ENCODE measurements around the gene C5AR1. TPM values are rescaled to one million over a fixed set of nuclear protein-coding genes. Genes with fewer than 3 reads are reported as not detected.

C5AR1 gene
- total RNA-seq, 2 experiments from 2014 or later, result 4.0 to 4.6 TPM

GRCh38 chr19:47306303-47306702, 3.4 kb upstream of the C5AR1 start:
- ATAC-seq (ENCODE audit: low read depth) (no peak), DNase-seq (no peak)
- Mint-ChIP-seq H3K9me3 (no peaks in the 10 kb centered on the region), H3K27me3 (peaks cover 36% of the 10 kb centered on the region), H3K27ac (no peak overlapping the region), H3K4me1 (peaks cover 6% of the 10 kb centered on the region), H3K36me3 (no peaks in the 10 kb centered on the region), H3K4me3 (no peak overlapping the region)
- POLR2A ChIA-PET, result interaction anchor here (0.7 kb wide), 1 partner anchor 294 kb away, joined by 4 read pairs; no protein-coding TSS in a partner anchor

- Mint-ChIP-seq H3K4me3 (no peak overlapping the region), H3K36me3 (no peaks in the 10 kb centered on the region), H3K27me3 (peaks cover 34% of the 10 kb centered on the region), H3K27ac (no peak overlapping the region), H3K4me1 (peaks cover 6% of the 10 kb centered on the region), H3K9me3 (no peaks in the 10 kb centered on the region)
- POLR2A ChIA-PET, result interaction anchor here (0.7 kb wide), 1 partner anchor 252 kb away, joined by 3 read pairs; no protein-coding TSS in a partner anchor
- no peak for ATAC-seq (ENCODE audit: low read depth)
- DNase-seq, result no peak
These were observed 623 bp upstream of the C5AR1 start for GRCh38 chr19:47309038-47309437.

GRCh38 chr19:47310323-47310722, 662 bp downstream of the C5AR1 start:
- H3K27ac Mint-ChIP-seq, result no peak overlapping the region
- H3K9me3 Mint-ChIP-seq, result no peaks in the 10 kb centered on the region
- H3K36me3 Mint-ChIP-seq, result no peaks in the 10 kb centered on the region
- H3K4me1 Mint-ChIP-seq, result peaks cover 2% of the 10 kb centered on the region
- POLR2A ChIA-PET, result no interaction called here
- ATAC-seq (ENCODE audit: low read depth), result no peak
- H3K4me3 Mint-ChIP-seq, result no peak overlapping the region
- no peak for DNase-seq
- peaks cover 24% of the 10 kb centered on the region for H3K27me3 Mint-ChIP-seq

DNA sequence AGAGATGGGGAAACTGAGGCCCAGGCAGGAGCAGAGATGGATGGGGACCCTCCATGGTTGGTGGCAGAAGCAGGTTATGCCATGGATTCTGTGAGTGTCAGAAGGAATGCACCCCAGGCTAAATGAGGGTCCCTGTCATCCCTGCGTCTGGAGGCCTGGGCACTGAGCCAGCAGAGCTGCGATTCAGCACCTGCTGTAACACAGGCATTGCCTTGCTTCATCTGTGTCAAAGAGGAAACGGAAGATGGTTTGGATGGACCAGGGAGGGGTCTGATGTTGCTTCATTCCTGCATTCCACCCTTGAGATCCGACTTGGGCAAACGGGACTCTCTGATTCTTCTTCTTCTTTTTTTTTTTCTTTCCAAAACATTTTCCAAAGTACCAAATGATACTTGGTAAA, 1.2 kb downstream of the C5AR1 start:
- POLR2A ChIA-PET, result no interaction called here
- Mint-ChIP-seq H3K27me3 (peaks cover 21% of the 10 kb centered on the region), H3K4me3 (no peak overlapping the region), H3K9me3 (no peaks in the 10 kb centered on the region), H3K4me1 (no peaks in the 10 kb centered on the region), H3K27ac (no peak overlapping the region), H3K36me3 (no peaks in the 10 kb centered on the region)
- no peak for ATAC-seq (ENCODE audit: low read depth)
- DNase-seq, result no peak

DNA sequence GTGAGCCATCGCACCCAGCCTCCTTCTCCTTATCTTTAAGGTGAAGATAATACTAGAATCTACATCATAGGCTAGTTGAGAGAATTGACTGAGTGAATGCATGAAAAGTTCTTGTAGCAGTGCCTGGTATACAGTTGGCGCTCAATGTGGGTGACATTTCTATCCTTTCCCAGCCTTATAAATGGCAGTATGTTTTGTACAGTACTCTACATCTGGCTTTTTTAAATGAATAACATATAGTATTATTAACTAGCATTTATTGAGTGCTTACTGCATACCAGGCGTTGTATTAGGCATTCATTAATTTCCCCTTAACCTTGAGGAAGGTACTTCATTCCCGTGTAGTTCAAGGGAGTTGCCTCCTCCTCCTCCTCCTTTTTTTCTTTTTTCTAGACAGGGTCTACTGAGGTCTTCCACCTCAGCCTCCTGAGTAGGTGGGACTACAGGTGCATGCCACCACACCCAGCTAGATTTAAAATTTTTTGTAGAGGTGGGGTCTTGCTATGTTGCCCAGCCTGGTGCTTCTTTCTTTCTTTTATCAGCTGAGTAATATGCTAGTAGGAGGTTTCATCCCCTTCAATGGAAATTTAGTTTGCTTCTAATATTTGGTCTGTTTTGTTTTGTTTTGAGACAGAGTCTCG, 2.8 kb downstream of the C5AR1 start:
- no peaks in the 10 kb centered on the region for H3K36me3 Mint-ChIP-seq
- DNase-seq (no peak), ATAC-seq (ENCODE audit: low read depth) (no peak)
- POLR2A ChIA-PET, result no interaction called here
- H3K4me3 Mint-ChIP-seq, result no peak overlapping the region
- no peaks in the 10 kb centered on the region for H3K4me1 Mint-ChIP-seq
- H3K27me3 Mint-ChIP-seq, result peaks cover 9% of the 10 kb centered on the region
- no peak overlapping the region for H3K27ac Mint-ChIP-seq
- no peaks in the 10 kb centered on the region for H3K9me3 Mint-ChIP-seq

GRCh38 chr19:47313754-47314295, 4.2 kb downstream of the C5AR1 start:
- no peaks in the 10 kb centered on the region for H3K9me3 Mint-ChIP-seq
- H3K27me3 Mint-ChIP-seq, result peaks cover 9% of the 10 kb centered on the region
- ATAC-seq (ENCODE audit: low read depth) (no peak), DNase-seq (no peak)
- H3K4me3 Mint-ChIP-seq, result no peak overlapping the region
- no peaks in the 10 kb centered on the region for H3K36me3 Mint-ChIP-seq
- no peak overlapping the region for H3K27ac Mint-ChIP-seq
- H3K4me1 Mint-ChIP-seq, result no peaks in the 10 kb centered on the region
- POLR2A ChIA-PET, result no interaction called here

- no peak for ATAC-seq (ENCODE audit: low read depth)
- Mint-ChIP-seq H3K4me1 (no peaks in the 10 kb centered on the region), H3K36me3 (no peaks in the 10 kb centered on the region), H3K27ac (no peak overlapping the region), H3K9me3 (no peaks in the 10 kb centered on the region), H3K4me3 (no peak overlapping the region), H3K27me3 (peaks cover 3% of the 10 kb centered on the region)
- no peak for DNase-seq
- POLR2A ChIA-PET, result no interaction called here
These were observed 5.6 kb downstream of the C5AR1 start for GRCh38 chr19:47315125-47315821.

GRCh38 chr19:47316513-47316912, 6.9 kb downstream of the C5AR1 start:
- POLR2A ChIA-PET, result interaction anchor here (0.7 kb wide), 1 partner anchor 241 kb away, joined by 3 read pairs; no protein-coding TSS in a partner anchor
- Mint-ChIP-seq H3K9me3 (no peaks in the 10 kb centered on the region), H3K36me3 (no peaks in the 10 kb centered on the region), H3K4me3 (no peak overlapping the region), H3K4me1 (no peaks in the 10 kb centered on the region), H3K27me3 (peaks cover 3% of the 10 kb centered on the region), H3K27ac (no peak overlapping the region)
- ATAC-seq (ENCODE audit: low read depth) (no peak), DNase-seq (no peak)

- Mint-ChIP-seq H3K27me3 (peaks cover 11% of the 10 kb centered on the region), H3K9me3 (no peaks in the 10 kb centered on the region), H3K27ac (no peak overlapping the region), H3K4me3 (no peak overlapping the region), H3K36me3 (no peaks in the 10 kb centered on the region), H3K4me1 (peaks cover 3% of the 10 kb centered on the region)
- POLR2A ChIA-PET, result no interaction called here
- no peak for ATAC-seq (ENCODE audit: low read depth)
- no peak for DNase-seq
These were observed 10.5 kb downstream of the C5AR1 start for GRCh38 chr19:47319923-47320871.

DNA sequence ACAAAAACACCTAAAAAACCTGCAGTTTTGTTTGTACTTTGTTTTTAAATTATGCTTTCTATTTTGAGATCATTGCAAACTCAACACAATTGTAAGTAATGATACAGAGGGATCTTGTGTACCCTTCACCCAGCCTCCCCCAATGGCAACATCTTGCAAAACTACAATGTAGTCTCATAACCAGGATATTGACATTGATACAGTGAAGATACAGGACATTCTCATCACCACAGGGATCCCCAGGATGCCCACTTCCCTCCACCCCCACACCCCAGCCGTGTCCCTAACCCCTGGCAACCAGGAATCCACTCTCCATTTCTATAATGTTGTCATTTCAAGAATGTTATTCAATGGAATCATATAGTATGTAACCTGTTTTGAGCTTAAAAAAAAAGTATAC, 12.0 kb downstream of the C5AR1 start:
- H3K36me3 Mint-ChIP-seq, result no peaks in the 10 kb centered on the region
- POLR2A ChIA-PET, result no interaction called here
- peaks cover 11% of the 10 kb centered on the region for H3K27me3 Mint-ChIP-seq
- H3K4me3 Mint-ChIP-seq, result no peak overlapping the region
- no peaks in the 10 kb centered on the region for H3K9me3 Mint-ChIP-seq
- H3K27ac Mint-ChIP-seq, result no peak overlapping the region
- ATAC-seq (ENCODE audit: low read depth), result no peak
- peaks cover 3% of the 10 kb centered on the region for H3K4me1 Mint-ChIP-seq
- no peak for DNase-seq

DNA sequence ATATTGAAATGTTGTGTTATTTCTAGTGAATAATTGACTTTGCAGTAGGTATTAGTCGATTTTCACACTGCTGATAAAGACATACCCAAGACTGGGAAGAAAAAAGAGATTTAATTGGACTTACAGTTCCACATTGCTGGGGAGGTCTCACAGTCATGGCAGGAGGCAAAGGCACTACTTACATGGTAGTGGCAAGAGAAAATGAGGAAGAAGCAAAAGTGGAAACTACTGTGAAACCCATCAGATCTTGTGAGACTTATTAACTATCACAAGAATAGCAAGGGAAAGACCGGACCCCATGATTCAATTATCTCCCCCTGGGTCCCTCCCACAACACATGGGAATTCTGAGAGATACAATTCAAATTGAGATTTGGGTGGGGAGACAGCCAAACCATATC, 12.4 kb downstream of the C5AR1 start:
- DNase-seq (no peak), ATAC-seq (ENCODE audit: low read depth) (no peak)

GRCh38 chr19:47323409-47323808, 13.7 kb downstream of the C5AR1 start:
- Mint-ChIP-seq H3K4me3 (no peak overlapping the region), H3K4me1 (peaks cover 3% of the 10 kb centered on the region)
- ATAC-seq (ENCODE audit: low read depth), result no peak

More for the DNA sequence above, 12.4 kb downstream of the C5AR1 start:
- Mint-ChIP-seq H3K27me3 (peaks cover 11% of the 10 kb centered on the region), H3K36me3 (no peaks in the 10 kb centered on the region), H3K27ac (no peak overlapping the region), H3K9me3 (no peaks in the 10 kb centered on the region), H3K4me3 (no peak overlapping the region), H3K4me1 (peaks cover 3% of the 10 kb centered on the region)
- POLR2A ChIA-PET, result no interaction called here

DNA sequence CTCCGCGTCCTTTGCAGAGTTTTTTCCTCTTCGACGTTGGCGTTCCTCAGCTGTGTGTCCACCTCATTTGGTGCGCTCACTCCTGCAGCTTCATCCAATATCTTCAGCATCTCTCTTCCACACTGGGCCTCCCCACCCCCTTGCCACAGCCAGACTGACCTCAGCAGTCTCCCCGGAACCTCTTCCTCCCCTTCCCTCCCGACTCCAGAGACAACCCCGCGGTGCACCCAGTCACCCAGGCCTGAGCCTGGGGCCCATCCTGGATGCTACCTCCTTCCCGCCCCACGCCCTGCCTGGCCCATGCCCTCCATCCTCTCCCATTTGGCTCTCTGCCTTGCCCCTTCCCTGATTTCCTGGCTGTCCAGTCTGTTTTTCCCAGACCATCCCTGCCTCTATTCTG, 14.2 kb downstream of the C5AR1 start:
- DNase-seq (no peak), ATAC-seq (ENCODE audit: low read depth) (no peak)
- H3K4me1 Mint-ChIP-seq, result peaks cover 3% of the 10 kb centered on the region
- no peak overlapping the region for H3K4me3 Mint-ChIP-seq
- no peaks in the 10 kb centered on the region for H3K9me3 Mint-ChIP-seq
- H3K27ac Mint-ChIP-seq, result no peak overlapping the region
- peaks cover 11% of the 10 kb centered on the region for H3K27me3 Mint-ChIP-seq
- POLR2A ChIA-PET, result no interaction called here
- no peaks in the 10 kb centered on the region for H3K36me3 Mint-ChIP-seq

More at GRCh38 chr19:47323409-47323808, 13.7 kb downstream of the C5AR1 start:
- no peak for DNase-seq
- Mint-ChIP-seq H3K9me3 (no peaks in the 10 kb centered on the region), H3K27me3 (peaks cover 11% of the 10 kb centered on the region), H3K27ac (no peak overlapping the region), H3K36me3 (no peaks in the 10 kb centered on the region)
- POLR2A ChIA-PET, result interaction anchor here (0.9 kb wide), 1 partner anchor 11 kb away, joined by 3 read pairs; no protein-coding TSS in a partner anchor
